H1 (cell line): Measurements from ENCODE around the gene JAM2.

ENCODE experiments used
- CBX5 ChIP-seq: fragments of 300-800, 300-1000 bp; sonication (generic); IDR thresholded peaks from 2 replicates; pipeline ENCODE4 v1.7.1; 2016; ENCODE audit warnings: antibody characterized with exemption, low read length, low read depth
- CTCF ChIP-seq, 3 experiments: IDR thresholded peaks; 1 replicate in 2 of 3; 2 replicates in 1 of 3; pipeline versions ENCODE4 v1.5.1 to v1.6.1; 2011; ENCODE audit warnings: low read length in 3 of 3, mild to moderate bottlenecking in 3 of 3, inconsistent platforms in 2 of 3, low read depth in 1 of 3, moderate library complexity in 1 of 3; ENCODE audit not compliant: insufficient read depth in 1 of 3; ENCODE audit errors: control extremely low read depth in 1 of 3
- EGR1 ChIP-seq: IDR thresholded peaks from 2 replicates; pipeline ENCODE4 v1.6.1; 2011; ENCODE audit warnings: low read depth, low read length, borderline replicate concordance
- EZH2 ChIP-seq: fragments of 200-600 bp; sonication (generic); IDR thresholded peaks from 2 replicates; pipeline ENCODE4 v1.7.1; 2012; ENCODE audit warnings: low read depth, mild to moderate bottlenecking, moderate library complexity, low read length, inconsistent platforms; ENCODE audit not compliant: severe bottlenecking
- FOSL1 ChIP-seq: IDR thresholded peaks from 2 replicates; pipeline ENCODE4 v1.6.1; 2011; ENCODE audit warnings: mild to moderate bottlenecking, low read depth, low read length, moderate library complexity; ENCODE audit not compliant: insufficient read depth
- JUN ChIP-seq: IDR thresholded peaks from 2 replicates; pipeline ENCODE4 v1.6.1; 2011; ENCODE audit warnings: low read depth, mild to moderate bottlenecking, improper control_type of control experiment, low read length
- POLR2A ChIP-seq, 2 experiments: IDR thresholded peaks; 1 replicate in 1 of 2; 2 replicates in 1 of 2; pipeline ENCODE4 v1.6.1; 2011; ENCODE audit warnings: low read depth in 2 of 2, low read length in 2 of 2, mild to moderate bottlenecking in 2 of 2; ENCODE audit errors: control extremely low read depth in 1 of 2
- RFX5 ChIP-seq: IDR thresholded peaks from 2 replicates; pipeline ENCODE4 v1.6.1; 2011; ENCODE audit warnings: low read depth, low read length, improper control_type of control experiment, borderline replicate concordance
- SUZ12 ChIP-seq: fragments of 200-600 bp; sonication (generic); IDR thresholded peaks from 2 replicates; pipeline ENCODE4 v1.6.1; 2012; ENCODE audit warnings: mild to moderate bottlenecking, inconsistent platforms, low read length, moderate library complexity, mixed read lengths
- USF2 ChIP-seq: IDR thresholded peaks from 2 replicates; pipeline ENCODE4 v1.6.1; 2011; ENCODE audit warnings: low read length, improper control_type of control experiment

GRCh38 chr21:25682382-25682781, 43.3 kb downstream of the JAM2 start:
- no peak for TF ChIP-seq EGR1
- no peak for TF ChIP-seq EZH2
- TF ChIP-seq CTCF (IDR thresholded peaks at IDR 0.05; ENCODE audit: control extremely low read depth in 1 of 3, insufficient read depth in 1 of 3, low read depth in 1 of 3, low read length in 3 of 3): no peak
- TF ChIP-seq USF2: no peak
- no peak for TF ChIP-seq SUZ12
- no peak for TF ChIP-seq RFX5
- TF ChIP-seq CBX5: no peak
- no peak for TF ChIP-seq POLR2A (IDR thresholded peaks at IDR 0.05; ENCODE audit: control extremely low read depth in 1 of 2, low read depth in 2 of 2, low read length in 2 of 2)
- no peak for TF ChIP-seq FOSL1
- no peak for TF ChIP-seq JUN
